OCI-M2 (cell line): ENCODE results near the gene UQCRFS1.
"Not testable (repeated sequence)": the region's sequence is repeated elsewhere in the genome, so short reads cannot be mapped to it uniquely, and the experiment has no call there.

Source experiments
- DNase-seq: peaks from one replicate; lab custom pipeline; 2025; ENCODE audit not compliant: unreplicated experiment; lab: John Stamatoyannopoulos, UW

The UQCRFS1 gene

DNA sequence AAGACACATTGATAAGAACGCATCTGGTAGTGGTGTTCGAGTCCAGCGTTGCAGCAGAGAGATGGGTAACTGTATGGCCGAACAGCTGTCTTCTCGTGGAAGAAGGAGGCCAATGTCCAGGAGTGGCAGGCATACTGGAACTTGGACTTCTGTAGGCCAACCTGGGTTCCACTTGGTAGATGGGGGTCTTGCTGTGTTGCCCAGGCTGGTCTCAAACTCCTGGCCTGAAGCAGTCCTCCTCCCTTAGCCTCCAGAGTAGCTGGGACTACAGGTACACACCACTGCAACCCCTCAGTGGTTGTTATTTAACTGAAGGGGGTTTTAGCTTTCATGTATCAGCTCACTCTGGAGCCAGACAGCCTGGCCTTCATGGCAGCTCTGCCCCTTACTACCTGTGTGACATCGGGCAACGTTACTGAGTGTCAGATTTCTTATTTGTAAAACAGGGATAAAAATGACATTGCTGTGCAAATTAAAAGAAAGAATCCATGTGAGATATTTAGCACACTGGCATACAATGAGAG, 2.4 kb upstream of the UQCRFS1 start:
- no peak for DNase-seq

DNA sequence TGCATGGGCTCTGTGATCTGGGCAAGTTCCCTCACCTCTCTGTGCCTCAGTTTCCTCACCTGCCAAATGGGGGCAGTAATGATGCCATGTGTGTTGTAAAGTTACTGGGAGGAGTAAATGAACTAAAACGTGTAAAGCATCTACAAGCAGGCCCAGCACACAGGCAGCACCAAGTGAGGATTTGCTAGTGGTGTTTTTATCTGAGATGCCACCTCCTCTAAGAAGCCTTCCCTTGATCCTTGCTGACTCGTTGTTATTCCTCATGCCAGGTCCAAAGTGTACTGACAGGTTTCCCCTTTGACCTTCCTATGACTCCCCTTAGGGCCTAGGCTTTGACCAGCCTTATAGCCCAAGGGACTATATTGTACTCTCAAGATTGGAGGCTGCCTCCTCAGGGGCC, 1.5 kb upstream of the UQCRFS1 start:
- DNase-seq: no peak

DNA sequence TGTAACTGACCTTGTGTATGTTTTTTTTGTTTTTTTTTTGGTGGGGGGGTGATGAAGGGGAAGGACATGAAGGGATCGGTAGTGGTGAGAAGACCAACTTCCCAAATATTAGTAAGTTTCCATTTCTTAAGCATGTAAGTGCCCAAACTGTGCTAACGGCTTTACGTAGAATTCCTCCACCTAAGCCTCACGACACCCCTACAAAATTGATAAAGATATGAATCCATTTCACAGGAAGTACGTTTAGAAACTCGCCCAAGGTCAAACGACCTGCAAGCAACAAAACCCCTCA, 649 bp downstream of the UQCRFS1 start:
- DNase-seq: no peak

DNA sequence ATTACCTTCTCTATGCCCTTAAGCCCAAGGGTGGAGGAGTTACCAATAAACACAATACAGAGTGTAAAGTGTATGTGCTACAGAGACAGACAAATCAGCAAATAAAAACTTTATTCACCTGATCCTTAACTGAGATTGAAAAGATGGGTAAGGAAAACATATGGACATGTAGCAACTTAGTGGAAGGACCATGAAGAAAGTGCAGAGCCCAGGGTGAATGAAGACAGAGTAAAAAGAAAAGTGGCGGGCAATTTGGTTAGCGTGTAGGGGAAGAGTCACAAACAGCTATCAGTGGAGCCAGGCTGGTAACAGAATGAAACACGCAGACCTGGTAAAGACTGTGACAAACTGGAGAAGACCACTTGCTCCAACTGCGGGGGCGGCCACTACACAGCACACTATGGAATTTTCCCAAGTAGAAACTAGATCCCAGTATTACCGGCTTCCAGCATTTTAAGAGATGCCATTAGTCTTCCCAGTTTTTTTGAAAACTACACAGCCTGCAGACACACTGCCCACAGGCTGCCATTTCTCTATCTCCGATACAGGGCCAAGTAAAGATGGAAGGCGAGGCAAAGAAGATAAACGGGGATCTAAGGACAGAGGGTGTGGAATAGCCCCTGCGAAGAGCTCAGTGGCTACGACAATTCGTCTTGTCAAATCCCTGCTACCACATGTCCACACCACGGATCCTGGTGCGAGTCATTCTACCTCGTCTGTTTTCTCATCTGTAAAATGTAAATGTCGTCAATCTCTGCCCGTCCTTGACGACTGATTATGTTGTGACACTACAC, 1.2 kb downstream of the UQCRFS1 start:
- DNase-seq: no peak

DNA sequence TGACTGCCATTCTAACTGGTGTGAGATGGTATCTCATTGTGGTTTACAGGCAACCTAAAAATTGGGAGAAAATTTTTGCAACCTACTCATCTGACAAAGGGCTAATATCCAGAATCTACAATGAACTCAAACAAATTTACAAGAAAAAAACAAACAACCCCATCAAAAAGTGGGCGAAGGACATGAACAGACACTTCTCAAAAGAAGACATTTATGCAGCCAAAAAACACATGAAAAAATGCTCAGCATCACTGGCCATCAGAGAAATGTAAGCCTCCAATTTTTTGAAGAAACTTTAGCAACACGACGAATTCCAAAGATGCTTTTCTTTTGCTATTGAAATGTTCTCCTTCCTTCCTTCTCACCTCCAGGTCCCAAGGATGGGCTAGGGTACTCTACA, 1.9 kb downstream of the UQCRFS1 start:
- not testable (repeated sequence) for DNase-seq

DNA sequence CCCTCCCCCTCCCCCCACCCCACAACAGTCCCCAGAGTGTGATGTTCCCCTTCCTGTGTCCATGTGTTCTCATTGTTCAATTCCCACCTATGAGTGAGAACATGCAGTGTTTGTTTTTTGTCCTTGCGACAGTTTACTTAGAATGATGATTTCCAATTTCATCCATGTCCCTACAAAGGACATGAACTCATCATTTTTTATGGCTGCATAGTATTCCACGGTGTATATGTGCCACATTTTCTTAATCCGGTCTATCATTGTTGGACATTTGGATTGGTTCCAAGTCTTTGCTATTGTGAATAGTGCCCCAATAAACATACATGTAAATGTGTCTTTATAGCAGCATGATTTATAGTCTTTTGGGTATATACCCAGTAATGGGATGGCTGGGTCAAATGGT, 2.4 kb downstream of the UQCRFS1 start:
- DNase-seq: not testable (repeated sequence)

DNA sequence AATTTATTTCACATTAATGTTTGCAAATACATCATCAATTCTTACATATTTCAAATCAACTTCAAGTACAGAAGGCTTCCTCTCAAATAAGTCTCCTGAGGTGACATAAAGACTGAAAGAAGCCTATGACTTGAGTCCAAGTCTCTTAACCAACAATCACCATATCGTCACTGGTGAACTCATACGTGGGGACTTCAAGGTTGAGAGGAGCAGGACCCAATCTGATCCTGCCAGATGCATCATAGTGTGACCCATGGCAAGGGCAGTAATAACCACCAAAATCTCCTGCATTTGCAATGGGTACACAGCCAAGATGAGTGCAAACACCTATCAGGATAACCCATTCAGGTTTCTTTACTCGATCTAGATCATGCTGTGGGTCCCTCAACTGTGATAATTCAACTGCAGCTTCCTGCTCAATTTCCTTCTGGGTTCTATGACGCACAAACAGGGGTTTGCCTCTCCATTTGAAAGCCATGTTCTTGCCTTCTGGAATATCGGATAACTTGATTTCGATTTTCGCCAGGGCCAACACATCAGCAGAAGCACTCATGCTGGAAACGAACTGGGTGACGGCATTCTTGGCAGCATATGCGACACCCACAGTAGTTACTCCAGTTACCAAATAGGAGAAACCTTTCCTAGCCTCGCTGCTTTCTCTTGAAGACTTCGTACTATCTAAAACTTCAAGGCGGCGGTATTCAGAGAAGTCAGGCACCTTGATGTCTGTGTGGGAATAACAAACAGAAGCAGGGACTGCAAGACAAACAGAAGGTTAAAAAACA, 5.4 kb downstream of the UQCRFS1 start:
- not testable (repeated sequence) for DNase-seq

DNA sequence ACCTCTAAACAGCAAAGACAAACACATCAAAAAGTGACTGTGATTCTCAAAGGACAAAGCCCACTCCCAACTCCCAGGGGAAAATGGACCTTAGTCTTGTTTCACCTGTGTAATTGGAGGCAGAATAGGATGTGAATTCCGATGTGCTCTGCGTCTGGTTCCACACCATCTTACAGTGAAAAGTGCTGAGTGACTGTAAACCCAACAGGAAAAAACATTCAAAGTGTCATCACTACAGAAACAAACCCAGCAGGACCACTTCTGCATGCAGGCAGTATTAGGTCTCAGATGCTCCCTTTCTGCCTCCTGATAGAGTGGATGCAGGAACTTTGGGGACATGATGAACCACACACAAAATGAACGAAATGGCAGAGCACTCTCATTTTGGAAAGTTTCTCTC, 6.5 kb downstream of the UQCRFS1 start:
- no peak for DNase-seq

DNA sequence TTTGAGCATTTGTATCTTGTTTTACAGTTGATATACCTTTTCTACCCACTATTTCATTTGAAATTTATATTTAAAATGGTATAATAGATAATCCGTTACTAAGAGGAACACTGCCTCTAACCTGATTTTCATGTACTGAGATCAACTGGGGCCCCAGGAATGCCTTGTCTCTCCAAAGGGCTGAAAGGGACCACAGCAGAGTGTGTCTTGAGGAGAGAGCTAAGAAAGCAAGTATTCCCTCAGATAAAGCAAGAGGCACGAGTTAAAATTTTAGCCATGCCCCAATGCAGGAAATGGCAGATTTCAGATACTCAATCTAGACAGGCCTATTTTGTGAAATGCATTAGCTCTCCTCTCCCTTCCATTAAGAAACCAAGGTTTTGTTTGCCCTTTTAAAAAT, 10.7 kb downstream of the UQCRFS1 start:
- no peak for DNase-seq

DNA sequence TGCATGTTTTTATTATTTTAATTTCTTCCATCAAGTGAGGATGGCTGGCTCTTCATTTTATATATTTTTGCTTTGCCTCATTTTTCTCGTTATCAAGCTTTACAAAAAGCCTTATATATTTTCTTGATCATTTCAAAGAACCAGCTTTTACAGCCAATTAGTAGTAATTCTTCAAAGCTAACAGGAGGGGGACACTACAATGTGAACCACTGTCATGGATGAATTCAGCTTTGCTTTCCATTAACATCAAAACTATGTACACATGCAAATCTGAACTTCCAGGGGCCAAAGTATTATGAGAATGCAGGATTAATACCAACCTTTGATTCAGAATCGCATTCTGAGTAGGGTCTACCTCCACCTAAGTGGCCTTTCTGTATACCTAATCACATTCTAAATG, 11.1 kb downstream of the UQCRFS1 start:
- no peak for DNase-seq

DNA sequence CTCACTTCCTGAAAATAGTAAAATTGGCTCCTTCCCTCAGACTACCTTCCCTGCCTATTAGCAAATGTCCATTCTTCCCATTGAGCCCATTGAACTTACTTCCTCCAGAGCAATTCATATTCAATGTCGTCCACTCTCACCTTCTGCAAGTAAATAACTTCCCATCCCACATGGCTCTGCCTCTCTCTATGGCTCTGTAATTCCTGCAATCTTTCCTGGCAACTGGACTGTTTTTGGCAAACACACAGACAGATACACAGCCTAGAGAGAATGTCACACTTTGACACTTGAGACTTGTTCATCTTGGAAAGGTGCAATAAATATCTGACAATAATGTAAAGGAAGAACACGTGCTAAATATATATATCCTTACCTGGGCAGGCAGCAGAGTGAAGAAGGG, 18.3 kb downstream of the UQCRFS1 start:
- DNase-seq: no peak

DNA sequence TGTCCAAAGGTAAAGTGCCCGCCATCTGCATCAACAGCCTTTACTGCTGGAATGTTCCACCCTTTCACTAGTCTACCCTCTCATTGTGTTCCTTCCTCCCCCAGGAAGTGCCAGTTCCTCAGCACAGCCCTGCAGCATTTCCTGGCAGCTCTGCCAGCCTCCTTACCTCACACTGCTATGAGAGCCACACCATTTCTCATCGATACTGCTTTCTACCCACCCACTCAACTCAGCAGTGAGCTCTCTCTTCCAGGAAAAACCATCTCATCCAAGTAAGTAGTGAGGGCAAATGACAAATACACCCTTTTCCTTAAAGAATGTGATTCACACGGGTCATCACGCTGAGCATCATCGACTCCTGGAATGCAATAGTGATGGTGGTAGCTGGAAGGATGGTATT, 19.8 kb downstream of the UQCRFS1 start:
- DNase-seq: no peak

DNA sequence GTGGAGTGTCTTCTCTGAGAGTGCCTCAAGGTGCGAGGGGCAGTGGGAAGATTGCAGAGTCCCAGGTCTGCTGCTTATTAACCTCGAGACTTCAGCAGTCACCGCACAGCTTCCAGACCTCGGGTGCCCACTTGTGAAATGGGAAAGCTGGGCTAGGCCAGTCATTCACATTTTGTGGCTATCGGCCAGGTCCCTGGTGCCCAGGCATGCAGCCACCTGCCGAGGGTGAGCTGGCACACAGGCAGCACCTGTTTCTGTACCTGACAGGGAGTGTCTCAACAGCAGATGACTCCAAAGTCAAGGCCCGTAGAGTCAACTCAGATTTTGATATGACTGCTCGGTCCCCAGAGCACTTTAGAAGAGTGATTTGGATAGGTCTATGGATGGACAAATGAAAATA, 21.9 kb downstream of the UQCRFS1 start:
- no peak for DNase-seq

DNA sequence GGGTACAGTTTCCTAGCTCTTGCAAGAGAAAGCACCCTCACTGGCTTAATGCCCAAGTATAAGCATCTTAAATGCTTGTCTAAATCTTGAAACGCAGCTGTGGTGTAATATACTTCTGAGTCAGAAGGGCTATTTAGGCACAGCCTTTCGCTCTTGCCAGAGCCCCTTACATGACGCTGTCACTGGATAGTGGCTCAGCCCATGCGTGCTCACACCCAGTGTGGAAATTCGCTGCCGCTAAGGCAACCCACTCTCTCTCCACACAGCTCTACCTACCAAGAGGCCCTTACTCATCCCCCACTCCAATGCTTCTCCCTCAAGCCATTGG, 24.0 kb downstream of the UQCRFS1 start:
- DNase-seq: no peak

DNA sequence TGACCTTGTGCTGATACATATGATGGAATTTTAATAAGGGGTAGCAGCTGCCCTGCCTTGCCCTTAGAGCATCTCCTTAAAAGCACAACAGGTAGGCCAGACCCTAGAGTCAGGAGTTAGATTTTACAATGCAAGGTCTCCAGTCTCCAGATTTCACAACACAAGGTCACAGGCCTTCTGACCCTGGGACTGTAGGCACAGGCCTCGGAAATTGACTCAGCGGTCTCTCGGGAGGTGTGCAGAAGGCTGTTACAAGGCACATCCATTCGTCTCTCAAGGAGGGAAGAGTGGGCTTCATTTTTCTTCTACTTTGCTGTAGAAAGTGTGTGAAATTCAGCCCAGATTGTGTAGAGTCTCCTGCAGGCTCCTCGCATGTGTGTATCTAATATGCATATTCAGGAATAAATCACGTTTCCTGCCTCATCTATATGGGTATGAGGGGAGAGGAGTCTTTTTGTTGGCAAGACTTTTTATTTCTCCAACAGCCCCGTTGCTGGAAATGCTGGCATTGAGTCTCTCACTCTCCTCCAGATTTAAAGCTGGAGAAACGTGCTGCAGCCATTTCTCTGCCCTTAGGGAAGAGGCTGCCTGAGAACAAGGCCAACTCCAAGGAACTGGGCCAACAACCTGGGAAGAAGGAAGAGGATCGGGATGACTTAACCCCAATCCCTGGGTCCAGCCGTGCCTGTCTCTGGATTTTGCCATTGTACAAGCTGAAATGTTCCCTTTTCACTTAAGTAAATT, 24.5 kb downstream of the UQCRFS1 start:
- DNase-seq: no peak

DNA sequence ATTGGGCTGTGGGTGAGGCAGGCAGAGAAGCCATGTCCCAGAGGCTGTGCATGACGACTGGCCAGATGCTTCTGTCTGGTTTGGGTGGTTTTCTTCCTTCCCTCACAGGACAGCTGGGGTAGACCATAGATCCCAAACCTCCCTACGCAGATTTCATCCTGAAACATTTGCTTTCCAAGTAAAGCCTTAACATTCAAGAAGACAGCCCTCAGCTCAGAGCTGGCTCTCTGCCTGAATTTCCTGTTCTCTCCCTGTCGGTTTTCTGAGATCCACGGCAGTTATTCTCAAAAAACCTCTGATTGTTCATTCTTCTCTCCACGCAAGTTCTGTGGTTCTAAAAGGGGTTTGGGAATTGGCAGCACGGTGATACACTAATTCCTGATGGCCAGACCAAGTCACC, 25.3 kb downstream of the UQCRFS1 start:
- no peak for DNase-seq

DNA sequence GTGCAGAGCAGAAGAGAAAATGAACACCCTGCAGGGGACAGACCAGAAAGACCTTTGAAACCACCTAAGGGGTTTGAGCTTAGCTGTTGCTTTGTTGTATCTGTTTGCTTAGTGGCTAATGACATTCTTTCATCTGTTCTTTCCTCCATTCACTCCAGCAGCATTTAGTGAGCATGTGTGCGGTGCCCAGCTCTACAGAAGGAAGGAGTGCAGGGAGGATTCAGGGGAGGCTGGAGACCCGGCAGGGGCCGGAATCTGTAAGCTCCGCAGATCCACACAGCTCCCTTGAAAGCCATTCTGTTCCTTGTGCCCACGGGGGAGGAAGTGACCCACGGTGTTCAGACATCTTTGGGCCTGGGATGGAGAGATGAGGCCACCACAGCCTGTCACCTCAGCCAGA, 27.5 kb downstream of the UQCRFS1 start:
- DNase-seq: no peak

DNA sequence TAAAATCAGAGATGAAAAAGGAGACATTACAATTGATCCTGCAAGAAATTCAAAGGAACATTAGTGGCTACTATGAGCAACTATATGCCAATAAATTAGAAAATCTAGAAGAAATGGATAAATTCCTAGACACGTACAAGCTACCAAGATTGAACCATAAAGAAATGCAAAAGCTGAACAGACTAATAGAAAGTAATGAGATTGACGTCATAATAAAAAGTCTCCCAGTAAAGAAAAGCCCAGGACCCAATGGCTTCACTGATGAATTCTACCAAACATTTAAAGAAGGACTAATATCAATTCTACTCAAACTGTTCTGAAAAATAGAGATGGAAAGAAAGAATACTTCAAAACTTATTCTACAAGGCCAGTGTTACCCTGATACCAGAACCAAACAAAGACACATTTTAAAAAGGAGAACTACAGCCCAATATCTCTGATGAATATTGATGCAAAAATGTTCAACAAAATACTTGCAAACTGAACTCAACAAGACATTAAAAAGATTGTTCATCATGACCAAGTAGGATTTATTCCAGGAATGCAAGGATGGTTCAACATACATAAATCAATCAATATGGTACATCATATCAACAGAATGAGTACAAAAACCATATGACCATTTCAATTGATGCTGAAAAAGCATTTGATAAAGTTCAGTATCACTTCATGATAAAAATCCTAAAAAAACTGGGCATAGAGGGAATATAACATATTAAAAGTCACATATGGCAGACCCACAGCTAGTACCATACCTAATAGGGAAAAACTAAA, 35.8 kb downstream of the UQCRFS1 start:
- no peak for DNase-seq

DNA sequence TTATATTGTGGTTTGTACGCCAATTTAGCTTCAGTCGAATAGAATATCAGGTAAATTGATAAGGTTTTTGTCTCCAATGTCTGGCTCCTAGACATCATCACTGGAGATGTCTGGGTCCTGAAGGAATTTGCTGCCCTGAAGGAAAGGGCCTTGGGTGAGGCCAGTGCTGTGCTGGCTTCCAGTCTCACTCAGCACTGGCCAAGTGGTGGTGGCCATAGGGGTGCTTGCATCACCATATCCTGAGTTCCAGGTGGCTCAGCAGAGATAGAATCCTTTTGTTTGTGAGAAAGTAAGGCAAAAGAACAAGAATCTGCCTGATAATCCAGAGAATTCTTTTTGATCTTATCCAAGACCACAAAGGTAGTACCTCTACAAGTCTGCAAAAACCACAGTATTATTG, 39.1 kb downstream of the UQCRFS1 start:
- DNase-seq: no peak

DNA sequence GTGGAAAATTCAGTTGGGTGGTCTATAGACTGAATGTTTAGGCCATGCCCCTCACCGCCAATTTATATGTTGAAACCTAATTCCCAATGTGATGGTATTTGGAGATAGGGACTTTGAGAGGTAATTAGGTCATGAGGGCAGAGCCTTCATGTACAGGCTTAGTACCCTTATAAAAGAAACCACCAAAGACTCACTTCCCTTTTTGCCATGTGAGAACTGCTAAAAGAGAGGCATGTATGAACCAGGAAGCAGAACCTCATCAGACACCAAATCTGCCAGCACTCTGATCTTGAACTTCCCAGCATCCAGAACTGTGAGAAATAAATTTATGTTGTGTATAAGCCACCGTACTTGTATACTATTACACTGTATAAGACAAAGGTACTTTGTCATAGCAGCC, 40.6 kb downstream of the UQCRFS1 start:
- no peak for DNase-seq

DNA sequence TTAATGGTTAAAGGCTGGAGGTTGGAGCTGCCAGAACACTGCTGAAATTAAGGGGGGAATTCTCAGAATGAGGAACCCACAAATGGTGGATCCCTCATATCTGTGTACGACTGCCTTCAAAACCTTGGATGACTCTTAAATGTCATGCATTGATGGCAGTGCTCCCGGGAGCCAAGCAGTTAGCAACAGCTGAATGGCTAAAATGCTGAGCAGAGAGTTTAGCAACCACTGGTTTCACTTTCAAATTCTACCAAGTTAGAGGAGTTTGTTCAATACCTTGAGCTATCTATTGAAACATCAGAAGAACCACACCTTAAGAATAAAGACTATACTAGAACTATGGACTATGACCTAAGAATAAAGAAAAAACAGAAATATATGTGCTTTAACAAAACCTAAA, 41.4 kb downstream of the UQCRFS1 start:
- no peak for DNase-seq
